Stimulated activated CD4-positive, alpha-beta T cell treated with anti-CD3 and anti-CD28 coated beads, Interleukin-4, amount 100 ng/mL, for 48 hours (primary cell): Measurements from ENCODE around the gene ALCAM.
"Not testable (repeated sequence)": the region's sequence is repeated elsewhere in the genome, so short reads cannot be mapped to it uniquely, and the experiment has no call there.

Experiments used
- DNase-seq, 2 donors: peaks; one replicate each; pipeline ENCODE4 v3.0.0-alpha.2; 2020; ENCODE audit warnings: low read depth in 2 of 2

ALCAM gene

GRCh38 chr3:105388176-105388575 is 21.5 kb downstream of the ALCAM start:
- no peak for DNase-seq

GRCh38 chr3:105389759-105390158 is 23.1 kb downstream of the ALCAM start:
- not testable (repeated sequence) for DNase-seq

- not testable (repeated sequence) for DNase-seq
Measured at GRCh38 chr3:105392598-105392997, 25.9 kb downstream of the ALCAM start.

- DNase-seq, result no peak
Measured at GRCh38 chr3:105394177-105394576, 27.5 kb downstream of the ALCAM start.

- DNase-seq, result no peak
Measured at GRCh38 chr3:105397974-105398373, 31.3 kb downstream of the ALCAM start.

GRCh38 chr3:105398437-105398836 is 31.7 kb downstream of the ALCAM start:
- no peak for DNase-seq

- no peak for DNase-seq
Measured at GRCh38 chr3:105399062-105399461, 32.4 kb downstream of the ALCAM start.

GRCh38 chr3:105399611-105400010 is 32.9 kb downstream of the ALCAM start:
- no peak for DNase-seq

- DNase-seq, result no peak
Measured at GRCh38 chr3:105401254-105401653, 34.5 kb downstream of the ALCAM start.

GRCh38 chr3:105401691-105402149 is 35.0 kb downstream of the ALCAM start:
- no peak for DNase-seq

GRCh38 chr3:105402287-105402801 is 35.6 kb downstream of the ALCAM start:
- DNase-seq, result no peak

GRCh38 chr3:105403034-105403433 is 36.3 kb downstream of the ALCAM start:
- DNase-seq, result not testable (repeated sequence)

- no peak for DNase-seq
Measured at GRCh38 chr3:105406268-105406667, 39.6 kb downstream of the ALCAM start.

GRCh38 chr3:105409364-105409763 is 42.7 kb downstream of the ALCAM start:
- DNase-seq, result no peak

- no peak for DNase-seq
Measured at GRCh38 chr3:105413343-105413887, 46.7 kb downstream of the ALCAM start.

- no peak for DNase-seq
Measured at GRCh38 chr3:105414841-105415240, 48.1 kb downstream of the ALCAM start.

GRCh38 chr3:105415951-105416350 is 49.2 kb downstream of the ALCAM start:
- no peak for DNase-seq

- DNase-seq, result no peak
Measured at GRCh38 chr3:105417525-105418289, 51.0 kb downstream of the ALCAM start.

GRCh38 chr3:105422645-105423044 is 55.9 kb downstream of the ALCAM start:
- no peak for DNase-seq

GRCh38 chr3:105423397-105423796 is 56.7 kb downstream of the ALCAM start:
- DNase-seq, result no peak

- DNase-seq, result no peak
Measured at GRCh38 chr3:105424412-105425152, 57.9 kb downstream of the ALCAM start.

GRCh38 chr3:105425153-105425502 is 58.4 kb downstream of the ALCAM start:
- no peak for DNase-seq

GRCh38 chr3:105427332-105427731 is 60.6 kb downstream of the ALCAM start:
- DNase-seq, result no peak
